Kidney epithelial cell (primary cell): ENCODE results near the gene SPSB4. TPM values are rescaled to one million over a fixed set of nuclear protein-coding genes. Genes with fewer than 3 reads are reported as not detected.

ENCODE experiments used
- DNase-seq: peaks from one replicate; pipeline ENCODE4 v3.0.0-alpha.2; 2010; ENCODE audit warnings: low read depth
- H3K27me3 ChIP-seq: 2 replicates; pipeline ENCODE4 v1.6.0; 2011; ENCODE audit warnings: low read length; ENCODE audit not compliant: control insufficient read depth, insufficient read depth
- H3K36me3 ChIP-seq: 2 replicates; pipeline ENCODE4 v1.5.1; 2011; ENCODE audit warnings: low read length; ENCODE audit not compliant: control insufficient read depth, insufficient read depth
- H3K4me3 ChIP-seq: 2 replicates; pipeline ENCODE4 v1.5.1; 2011; ENCODE audit warnings: low read depth, mild to moderate bottlenecking, control low read depth, low read length
- CTCF ChIP-seq: IDR thresholded peaks from 2 replicates; pipeline ENCODE4 v1.5.1; 2011; ENCODE audit warnings: mild to moderate bottlenecking, moderate library complexity, low read length, control low read depth, inconsistent platforms; ENCODE audit not compliant: insufficient read depth, poor library complexity, severe bottlenecking
- total RNA-seq: library from RNA; depleted of rRNA; stranded (reverse); fragments of >200 nt; gene quantifications from 2 replicates; pipeline ENCODE4 v1.2.3, GENCODE V29; 2015

The SPSB4 gene
- total RNA-seq, 1 donor from 2014 or later, result 0.67 TPM

DNA sequence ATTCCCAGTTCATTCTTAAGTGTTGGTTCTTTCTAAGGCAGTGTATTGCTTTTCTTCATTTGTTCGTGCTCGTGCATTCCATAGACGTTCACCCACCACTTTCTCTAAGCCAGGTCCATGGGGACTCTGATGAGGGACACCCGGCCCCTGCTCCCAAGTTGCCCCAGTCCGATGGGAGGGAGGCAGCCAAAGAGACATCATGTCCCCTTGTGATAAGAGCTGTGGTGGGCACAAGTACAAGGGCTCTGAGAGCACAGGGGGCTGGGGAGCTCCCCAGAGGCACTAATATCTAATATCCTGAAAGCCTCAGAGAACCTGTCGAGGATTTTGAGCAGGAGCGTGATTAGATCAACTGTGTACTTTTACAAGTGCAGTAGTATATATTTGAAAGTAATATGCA is 6.3 kb downstream of the SPSB4 start:
- no peak for TF ChIP-seq CTCF
- DNase-seq, result no peak
- Histone ChIP-seq H3K4me3 (no peak overlapping the region), H3K36me3 (no peaks in the 10 kb centered on the region), H3K27me3 (peaks cover 22% of the 10 kb centered on the region)

- no peak overlapping the region for H3K4me3 ChIP-seq
- no peak for TF ChIP-seq CTCF
- no peaks in the 10 kb centered on the region for H3K36me3 ChIP-seq
- no peak for DNase-seq
- peaks cover 16% of the 10 kb centered on the region for H3K27me3 ChIP-seq
These were observed 7.0 kb downstream of the SPSB4 start for GRCh38 chr3:141057946-141058800.

- no peak overlapping the region for H3K4me3 ChIP-seq
- no peak for DNase-seq
- TF ChIP-seq CTCF, result no peak
- peaks cover 16% of the 10 kb centered on the region for H3K27me3 ChIP-seq
- no peaks in the 10 kb centered on the region for H3K36me3 ChIP-seq
These were observed 7.8 kb downstream of the SPSB4 start for GRCh38 chr3:141058996-141059395.

DNA sequence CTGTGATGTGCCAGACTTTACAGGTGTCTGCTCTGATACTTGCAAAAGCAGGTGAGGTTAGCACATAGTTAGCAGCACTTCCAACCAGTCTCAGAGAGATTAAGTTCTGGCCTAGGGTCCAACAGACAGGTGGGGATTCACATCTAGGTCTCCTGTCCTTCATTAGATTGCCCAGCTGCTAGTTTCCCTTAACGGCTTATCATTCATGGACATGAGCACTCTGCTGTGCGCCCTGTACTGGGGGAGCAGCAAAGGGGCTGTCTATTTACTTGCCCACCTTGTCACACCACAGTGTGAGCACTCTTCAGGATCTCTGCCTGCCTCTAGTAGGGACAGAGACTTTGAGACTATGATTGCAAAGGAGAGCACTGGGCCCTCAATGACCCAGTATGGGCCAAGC is 8.7 kb downstream of the SPSB4 start:
- no peak for TF ChIP-seq CTCF
- no peaks in the 10 kb centered on the region for H3K36me3 ChIP-seq
- DNase-seq, result no peak
- peaks cover 15% of the 10 kb centered on the region for H3K27me3 ChIP-seq
- no peak overlapping the region for H3K4me3 ChIP-seq

DNA sequence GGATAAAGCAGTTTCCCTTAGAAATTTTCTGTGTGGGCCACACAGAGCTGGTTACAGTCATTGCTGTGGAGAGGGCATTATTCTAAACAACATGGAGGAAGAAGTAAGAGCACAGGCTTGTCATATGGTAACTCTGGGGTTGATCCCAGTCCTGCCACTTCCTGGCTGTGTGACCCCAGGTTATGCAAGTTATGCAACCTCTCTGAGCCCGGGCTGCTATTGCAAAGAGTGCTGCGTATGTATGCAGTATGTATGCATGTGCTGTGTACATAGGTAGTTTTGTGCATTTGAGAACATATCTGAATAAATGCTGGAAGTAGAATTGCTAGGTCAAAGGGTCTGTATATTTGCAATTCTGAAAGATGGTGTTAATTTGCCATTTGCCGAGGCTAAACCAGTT is 9.2 kb downstream of the SPSB4 start:
- Histone ChIP-seq H3K4me3 (no peak overlapping the region), H3K36me3 (no peaks in the 10 kb centered on the region), H3K27me3 (peaks cover 11% of the 10 kb centered on the region)
- no peak for TF ChIP-seq CTCF
- DNase-seq, result no peak

GRCh38 chr3:141063831-141064230 is 12.7 kb downstream of the SPSB4 start:
- no peak for TF ChIP-seq CTCF
- H3K36me3 ChIP-seq, result no peaks in the 10 kb centered on the region
- H3K27me3 ChIP-seq, result peaks cover 3% of the 10 kb centered on the region
- DNase-seq, result no peak
- no peak overlapping the region for H3K4me3 ChIP-seq
